T-helper 1 cell treated with Interleukin-12 subunit alpha and Interleukin-12 subunit beta and Interleukin-4 antibody, amounts not matched to agents 30 ng/mL and 1 ng/mL, for 36 hours (primary cell): ENCODE data around the gene MYRIP. TPM values are rescaled to one million over a fixed set of nuclear protein-coding genes. Genes with fewer than 3 reads are reported as not detected.
"Not testable (repeated sequence)": the region's sequence is repeated elsewhere in the genome, so short reads cannot be mapped to it uniquely, and the experiment has no call there.

Source experiments
- intact Hi-C: fragments of 100-400 bp; cut with micrococcal nuclease; formaldehyde crosslinking; loops from one replicate; pipeline ENCODE4 v1.15.1; 2024
- total RNA-seq: library from RNA; stranded (reverse); gene quantifications from 2 replicates; pipeline ENCODE4 v1.2.3, GENCODE V29; 2022

The MYRIP gene
- not detected in 2 replicates for total RNA-seq

DNA sequence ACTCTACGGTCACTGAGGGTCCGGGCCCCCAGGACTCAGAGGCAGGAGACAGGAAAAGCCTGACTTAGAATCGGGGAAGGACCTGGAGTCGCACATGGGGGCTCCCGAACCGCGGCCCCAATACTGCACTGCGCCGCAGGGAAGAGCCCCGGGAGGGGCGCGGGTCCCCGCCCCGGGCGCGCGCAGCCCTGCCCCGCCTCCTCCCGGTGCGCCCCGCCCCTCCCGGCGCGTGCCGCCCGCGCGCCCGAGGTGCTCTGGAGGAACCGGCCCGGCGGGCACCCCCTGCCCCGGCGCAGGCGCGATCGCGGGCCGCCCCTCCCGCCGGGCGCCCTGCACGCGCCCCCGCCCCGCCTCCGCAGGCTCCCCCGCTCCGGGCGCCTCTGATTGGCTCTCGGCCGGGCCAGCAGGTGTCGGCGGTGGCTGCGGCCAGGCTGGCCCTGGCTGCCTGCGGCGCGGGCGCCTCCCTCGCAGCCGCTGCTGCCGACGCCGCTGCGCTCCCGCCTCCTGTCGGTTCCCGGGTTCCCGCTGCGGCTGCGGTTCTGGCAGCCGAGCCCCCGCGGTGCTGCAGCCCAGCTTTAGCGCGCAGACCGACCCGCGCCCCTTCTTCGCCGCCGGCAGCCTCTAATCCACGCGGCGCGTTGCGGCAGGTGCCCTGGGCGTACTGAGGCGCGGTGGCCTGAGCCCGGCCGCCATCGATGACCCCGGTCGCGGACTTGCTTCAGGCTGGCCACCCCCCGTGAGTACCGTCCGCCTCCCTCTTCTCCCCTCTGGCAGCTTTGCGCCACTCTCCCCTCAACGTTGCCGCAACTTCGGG is at the start of gene MYRIP:
TSS of gene MYRIP (plus strand) at position 429 of the 814 bp plus-strand sequence. CDS start 91,208 bp downstream, outside the sequence.
- intact Hi-C loops = no loop called here

DNA sequence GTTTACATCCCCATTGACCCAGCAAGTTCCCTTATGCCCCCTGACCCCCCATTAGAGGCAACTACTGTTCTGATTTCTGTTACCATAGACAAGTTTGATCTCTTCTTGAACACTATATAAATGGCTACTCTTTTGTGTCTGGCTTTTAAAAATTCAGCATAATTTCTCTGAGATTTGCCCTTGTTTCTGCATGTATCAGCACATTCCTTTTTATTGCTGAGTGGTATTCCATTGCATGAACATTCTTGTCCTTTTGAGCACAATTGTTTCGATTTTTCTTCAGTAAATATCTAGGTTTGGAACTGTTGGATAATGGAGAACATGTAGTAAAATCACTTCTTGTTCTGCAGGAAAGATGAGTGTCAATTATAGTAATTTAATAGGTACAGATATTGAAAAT is 49.1 kb upstream of the MYRIP start:
- intact Hi-C loops = no loop called here

DNA sequence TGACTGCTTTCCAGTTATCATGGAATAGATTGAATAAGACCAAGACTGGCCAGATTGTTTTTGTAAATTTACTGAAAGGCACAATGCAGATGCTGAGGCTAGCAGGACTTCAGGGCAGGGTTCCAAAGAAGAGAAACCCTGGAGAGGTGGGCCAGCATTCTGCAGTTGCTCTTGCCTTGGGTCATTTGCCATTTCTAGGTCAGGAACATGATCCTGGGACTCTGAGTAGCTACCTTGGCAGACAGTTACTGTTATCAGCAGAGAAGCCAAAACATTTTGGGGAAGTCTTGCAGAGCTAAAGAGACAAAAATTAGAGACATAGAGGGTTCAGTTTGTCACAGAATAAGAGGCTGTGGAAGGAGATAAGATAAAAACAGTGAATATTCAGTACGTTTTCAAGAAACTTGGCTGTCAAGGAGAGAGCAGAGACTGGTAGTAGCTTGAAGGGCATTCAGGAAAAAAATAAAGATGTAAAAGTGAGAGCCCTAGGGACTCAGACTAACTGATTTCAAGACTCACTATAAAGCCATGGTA is 46.8 kb upstream of the MYRIP start:
- intact Hi-C loops = no loop called here

DNA sequence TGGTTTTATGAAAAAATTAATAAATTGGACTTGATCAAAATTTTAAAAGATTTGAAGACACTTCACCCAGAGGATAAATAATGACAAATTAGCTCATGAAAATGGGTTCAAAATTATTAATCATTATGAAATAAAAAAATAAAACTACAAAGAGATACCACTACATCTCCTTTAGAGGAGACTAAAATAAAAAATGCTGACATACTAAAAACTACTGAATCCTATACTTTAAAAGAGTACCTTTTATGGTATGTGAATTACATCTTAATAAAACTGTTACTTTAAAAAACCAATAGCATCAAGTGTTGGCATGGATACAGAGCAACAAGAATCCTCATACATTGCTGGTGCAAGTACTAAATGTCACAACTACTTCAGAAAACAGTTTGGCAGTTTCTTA is 46.0 kb upstream of the MYRIP start:
- intact Hi-C loops = no loop called here

DNA sequence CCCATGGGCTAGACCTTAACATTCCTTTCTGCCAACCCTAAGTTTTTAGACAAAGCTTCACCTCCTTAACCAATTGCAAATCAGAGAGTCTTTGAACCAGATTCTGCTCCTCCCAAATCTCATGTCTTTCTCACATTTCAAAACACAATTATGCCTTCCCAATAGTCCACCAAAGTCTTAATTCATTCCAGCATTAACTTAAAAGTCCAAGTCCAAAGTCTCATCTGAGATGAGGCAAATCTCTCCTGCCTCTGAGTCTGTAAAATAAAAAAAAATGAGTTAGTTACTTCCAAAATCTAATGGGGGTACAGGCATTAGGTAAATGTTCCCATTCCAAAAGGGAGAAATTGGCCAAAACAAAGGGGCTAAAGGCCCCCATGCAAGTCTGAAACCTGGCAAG is 43.8 kb upstream of the MYRIP start:
- intact Hi-C loops = no loop called here

DNA sequence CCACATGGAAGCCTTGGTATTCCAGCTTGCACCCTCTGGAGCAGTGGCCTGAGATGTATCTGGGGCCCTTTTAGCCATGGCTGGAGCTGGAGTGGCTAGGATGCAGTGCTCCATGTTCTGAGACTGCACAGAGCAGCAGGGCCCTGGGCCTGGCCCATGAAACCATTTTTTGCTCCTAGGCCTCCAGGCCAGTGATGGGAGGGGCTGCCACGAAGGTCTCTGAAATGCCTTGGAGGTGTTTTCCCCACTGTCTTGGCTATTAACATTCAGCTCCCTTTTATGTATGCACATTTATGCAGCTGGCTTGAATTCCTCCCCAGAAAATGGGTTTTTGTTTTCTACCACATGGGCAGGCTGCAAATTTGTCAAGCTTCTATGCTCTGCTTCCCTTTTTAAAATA is 43.0 kb upstream of the MYRIP start:
- intact Hi-C loops = no loop called here

DNA sequence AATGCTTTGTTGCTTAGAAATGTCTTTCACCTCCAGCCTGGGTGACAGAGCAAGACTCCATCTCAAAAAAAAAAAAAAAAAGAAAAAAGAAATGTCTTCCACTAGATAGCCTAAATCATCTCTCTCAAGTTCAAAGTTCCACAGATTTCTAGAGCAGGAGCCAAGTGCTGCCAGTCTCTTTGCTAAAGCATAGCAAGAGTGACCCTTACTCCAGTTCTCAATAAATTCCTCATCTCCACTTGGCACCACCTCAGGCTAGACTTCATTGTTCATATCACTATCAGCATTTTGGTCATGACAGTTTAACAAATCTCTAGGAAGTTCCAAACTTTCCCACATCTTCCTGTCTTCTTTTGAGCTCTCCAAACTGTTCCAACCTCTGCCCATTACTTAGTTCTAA is 42.5 kb upstream of the MYRIP start:
- intact Hi-C loops = not testable (repeated sequence)

DNA sequence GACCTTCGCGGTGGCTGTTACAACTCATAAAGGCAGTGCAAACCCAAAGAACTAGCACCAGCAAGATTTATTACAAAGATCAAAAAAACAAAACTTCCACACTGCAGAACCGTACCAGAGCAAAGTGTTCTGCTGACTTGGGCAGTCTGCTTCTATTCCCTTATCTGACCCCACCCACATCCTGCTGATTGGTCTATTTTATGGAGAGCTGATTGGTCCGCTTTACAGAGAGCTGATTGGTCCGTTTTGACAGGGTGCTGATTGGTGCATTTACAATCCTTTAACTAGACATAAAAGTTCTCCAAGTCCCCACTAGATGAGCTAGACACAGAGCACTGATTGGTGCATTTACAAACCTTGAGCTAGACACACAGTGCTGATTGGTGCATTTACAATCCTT is 31.2 kb upstream of the MYRIP start:
- intact Hi-C loops = not testable (repeated sequence)

DNA sequence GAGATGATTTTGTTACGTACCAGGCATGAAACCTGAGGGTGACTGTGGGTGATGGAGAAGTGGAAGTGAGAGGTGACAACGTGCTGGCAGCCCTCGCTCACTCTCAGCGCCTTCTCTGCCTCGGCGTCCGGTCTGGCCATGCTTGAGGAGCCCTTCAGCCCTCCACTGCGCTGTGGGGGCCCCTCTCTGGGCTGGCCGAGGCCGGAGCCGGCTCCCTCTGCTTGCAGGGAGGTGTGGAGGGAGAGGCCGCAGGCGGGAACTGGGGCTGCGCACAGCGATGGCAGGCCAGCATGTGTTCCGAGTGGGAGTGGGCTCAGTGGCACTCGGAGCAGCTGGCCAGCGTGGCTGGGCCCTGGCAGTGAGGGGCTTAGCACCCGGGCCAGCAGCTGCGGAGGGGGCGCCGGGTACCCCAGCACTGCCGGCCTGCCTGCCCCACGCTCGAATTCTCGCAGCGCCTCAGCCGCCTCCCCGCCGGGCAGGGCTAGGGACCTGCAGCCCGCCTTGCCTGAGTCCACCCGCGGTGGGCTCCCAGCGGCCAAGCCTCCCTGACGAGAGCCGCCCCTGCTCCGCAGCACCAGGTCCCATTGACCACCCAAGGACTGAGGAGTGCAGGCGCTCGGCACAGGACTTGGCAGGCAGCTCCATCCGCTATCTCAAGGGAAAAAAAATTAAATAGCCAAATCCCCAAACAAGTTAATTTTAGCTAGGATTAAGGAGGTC is 29.7 kb upstream of the MYRIP start:
- intact Hi-C loops = no loop called here

DNA sequence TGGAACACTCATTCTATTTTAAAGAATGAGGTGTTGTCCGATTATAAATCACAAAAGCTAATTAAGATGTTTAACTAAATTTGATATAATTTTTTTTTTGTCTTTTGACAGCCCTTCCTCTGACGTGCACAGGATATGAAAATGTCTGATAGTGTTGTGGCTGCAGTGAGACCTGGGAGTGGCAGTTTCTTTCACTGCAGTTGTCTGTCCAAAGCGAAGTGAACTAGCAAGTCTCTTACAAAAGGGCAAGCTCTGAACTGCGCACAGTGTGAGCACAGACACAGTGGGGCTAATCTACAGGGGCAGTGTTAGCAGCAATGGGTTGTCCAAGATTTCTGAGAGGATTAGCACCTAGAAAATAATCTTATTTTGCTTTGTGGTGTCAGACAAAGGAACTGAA is 29.1 kb upstream of the MYRIP start:
- intact Hi-C loops = no loop called here

DNA sequence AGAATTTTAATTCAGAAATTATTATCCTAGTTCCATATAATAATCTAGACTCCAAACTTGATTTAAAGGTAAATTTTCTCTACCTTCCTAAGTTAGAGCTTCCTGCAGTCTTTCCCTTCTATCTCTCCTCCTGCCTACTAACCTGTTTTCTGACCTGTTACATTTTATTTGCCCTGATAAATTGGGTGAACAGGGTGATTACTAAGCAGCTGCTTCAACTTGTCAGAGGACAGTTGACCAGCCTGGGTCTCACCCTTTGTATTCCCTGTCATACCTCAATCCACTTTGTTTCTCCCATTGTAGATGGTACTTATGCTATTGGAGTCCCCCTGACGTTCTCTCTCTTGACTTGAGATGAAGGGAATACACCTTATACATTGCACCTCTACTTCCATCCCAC is 28.4 kb upstream of the MYRIP start:
- intact Hi-C loops = no loop called here

DNA sequence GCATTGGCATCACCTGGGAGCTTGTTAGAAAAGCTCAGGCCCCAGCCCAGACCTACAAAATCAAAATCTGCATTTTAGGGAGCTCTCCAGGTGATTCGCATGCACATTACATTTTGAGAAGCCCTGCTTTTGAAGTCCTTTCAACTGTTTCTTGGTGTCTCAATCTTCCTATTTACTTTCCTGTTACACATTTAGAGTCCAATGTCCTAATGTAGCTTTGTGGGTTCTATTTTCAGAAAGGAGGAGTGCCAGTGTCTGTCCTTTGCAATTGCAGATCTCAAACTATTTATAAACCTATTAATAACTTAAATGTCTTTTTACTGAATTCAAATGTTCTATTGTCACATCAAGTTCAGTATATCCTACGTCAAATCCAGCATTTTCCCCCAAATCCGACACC is 27.8 kb upstream of the MYRIP start:
- intact Hi-C loops = no loop called here

DNA sequence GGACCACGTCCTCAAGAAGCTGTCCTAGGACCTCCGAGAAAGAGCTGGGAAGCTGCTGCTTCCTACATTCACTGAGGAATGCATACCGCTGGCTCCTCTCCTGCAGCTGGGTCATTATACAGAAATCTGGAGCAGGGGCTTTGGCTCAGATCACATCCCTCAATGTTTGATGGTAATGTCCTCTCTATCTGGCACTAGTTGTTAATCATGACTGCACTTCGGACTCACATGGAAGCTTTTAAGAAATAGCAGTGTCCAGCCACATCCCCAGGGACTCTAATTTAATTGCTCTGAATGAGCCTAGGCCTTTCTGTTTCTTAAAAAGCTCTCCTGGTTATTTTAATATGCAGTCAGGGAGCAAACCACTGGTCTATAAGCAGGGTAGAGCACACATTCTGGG is 25.7 kb upstream of the MYRIP start:
- intact Hi-C loops = no loop called here

DNA sequence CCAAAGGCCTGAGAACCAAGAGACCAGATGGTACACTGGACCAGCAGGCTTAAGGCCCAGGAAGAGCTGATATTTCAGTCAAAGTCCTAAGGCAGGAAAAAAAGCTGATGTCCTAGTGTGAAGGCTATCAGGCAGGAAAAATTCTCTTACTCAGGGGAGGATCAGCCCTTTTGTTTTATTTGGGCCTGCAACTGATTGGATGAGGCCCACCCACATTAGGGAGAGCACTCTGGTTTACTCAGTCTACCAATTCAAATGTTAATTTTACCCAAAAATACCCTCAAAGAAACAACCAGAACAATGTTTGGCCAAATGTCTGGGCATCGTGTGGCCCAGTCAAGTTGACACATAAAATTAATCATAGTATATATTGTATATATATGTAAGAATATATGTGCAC is 24.5 kb upstream of the MYRIP start:
- intact Hi-C loops = no loop called here

DNA sequence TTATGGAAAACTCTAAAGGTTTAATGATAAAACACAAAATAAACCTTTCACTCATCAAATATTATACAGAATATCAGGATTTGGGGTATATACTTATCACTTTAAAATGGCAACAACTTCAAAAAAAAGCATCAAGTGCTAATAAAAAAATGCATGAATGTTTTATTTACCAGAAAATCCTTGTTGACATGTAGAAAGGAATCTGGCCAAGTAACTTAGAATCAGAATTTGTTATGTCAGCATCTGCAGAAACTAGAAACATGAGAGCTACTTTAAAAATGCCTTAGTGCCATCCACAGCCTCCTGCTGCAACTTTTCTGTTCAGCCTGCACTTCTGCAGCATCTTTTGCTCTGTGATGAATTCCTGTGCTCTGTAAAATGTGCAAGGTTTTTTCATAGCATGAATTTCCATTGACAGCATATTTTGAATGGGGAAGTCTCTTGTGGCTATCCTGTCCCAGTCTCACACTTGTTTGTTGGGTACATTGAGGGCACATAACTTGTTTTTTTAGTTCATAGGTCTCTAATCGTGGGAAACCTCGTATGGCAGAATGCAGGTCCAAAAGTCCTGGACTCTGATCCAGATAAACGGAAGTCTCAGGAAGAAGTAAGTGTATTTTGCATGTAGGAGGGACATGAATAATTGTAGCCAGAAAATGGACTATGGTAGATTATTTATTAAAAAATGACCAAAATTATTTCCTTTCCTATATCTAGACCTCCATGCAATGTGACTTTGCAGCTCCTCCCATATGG is 21.1 kb upstream of the MYRIP start:
- intact Hi-C loops = no loop called here

DNA sequence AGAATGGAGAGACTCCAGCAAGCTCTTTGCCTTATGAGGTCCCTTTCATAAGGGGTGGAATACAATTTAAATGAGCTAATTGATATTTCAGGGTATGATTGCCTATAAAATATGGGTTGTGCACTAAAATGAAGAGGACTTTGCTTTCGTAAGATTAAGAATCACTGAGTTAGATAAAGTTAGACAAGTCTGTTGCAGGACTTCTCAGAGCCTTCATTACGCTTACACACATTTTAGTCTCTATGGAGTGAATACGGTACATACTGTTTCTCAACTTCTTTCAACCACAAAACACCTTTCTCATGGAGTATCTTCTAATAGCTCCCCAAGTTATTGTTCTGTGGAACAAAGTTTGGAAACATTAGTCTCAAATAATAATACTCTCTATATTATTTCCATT is 17.8 kb upstream of the MYRIP start:
- intact Hi-C loops = no loop called here

DNA sequence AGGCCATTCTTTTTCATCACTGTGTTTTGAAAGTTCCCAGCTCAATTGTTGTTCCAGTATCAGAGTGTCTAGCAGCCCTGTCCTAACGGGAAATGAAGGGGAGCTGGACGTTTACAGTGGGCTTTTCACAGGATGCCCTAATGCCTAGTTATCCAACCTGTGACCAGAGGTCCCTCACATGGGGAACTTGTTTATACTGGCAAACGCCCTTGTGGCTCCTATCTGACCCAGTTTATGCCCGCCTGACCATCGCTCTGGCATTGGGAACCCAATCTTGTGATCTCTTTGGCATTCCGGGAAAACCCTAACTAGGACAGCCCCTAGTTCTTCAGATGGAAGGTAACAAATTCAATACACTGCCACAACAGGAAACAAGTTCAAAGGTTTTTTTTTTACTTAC is 14.5 kb upstream of the MYRIP start:
- intact Hi-C loops = no loop called here

DNA sequence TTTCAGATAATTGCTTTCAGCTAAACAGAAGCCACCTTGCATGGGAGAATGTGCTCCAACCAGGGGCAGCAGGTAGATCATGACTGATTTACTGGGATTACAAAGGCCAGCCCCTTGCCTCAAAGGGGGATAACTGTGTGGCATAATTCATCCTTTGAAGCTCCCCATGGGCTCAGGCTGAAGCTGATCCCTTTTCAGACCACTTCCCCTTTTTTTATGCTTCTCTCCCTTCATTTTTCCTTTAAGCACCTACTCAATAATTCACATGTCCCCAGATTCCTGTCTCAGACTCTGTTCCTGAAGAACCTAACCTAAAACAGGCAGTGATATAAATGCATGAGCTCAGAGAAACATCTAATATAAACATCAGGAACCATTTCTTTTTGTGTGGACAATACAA is 8.2 kb upstream of the MYRIP start:
- intact Hi-C loops = no loop called here

DNA sequence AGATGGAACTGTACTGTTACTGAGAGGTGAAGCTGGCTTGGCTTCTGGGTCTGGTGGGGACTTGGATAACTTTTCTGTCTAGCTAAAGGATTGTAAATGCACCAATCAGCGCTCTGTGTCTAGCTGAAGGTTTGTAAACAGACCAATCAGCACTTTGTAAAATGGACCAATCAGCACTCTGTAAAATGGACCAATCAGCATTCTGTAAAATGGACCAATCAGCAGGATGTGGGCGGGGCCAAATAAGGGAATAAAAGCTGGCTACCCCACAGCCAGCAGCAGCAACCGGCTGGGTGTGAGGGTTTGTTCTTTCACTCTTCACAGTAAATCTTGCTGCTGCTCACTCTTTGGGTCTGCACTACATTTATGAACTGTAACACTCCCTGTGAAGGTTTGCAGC is 6.9 kb upstream of the MYRIP start:
- intact Hi-C loops = not testable (repeated sequence)

DNA sequence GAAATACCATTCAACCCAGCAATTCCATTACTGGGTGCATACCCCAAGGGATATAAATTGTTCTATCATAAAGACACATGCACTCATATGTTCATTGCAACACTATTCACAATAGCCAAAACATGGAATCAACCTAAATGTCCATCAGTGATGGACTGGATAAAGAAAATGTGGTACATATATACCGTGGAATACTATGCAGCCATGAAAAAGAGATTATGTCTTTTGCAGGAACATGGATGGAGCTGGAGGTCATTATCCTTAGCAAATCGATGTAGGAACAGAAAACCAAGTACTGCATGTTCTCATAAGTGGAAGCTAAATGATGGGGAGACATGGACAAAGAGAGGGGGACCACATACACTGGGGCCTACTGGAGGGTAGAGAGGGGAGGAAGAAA is 5.5 kb upstream of the MYRIP start:
- intact Hi-C loops = no loop called here

DNA sequence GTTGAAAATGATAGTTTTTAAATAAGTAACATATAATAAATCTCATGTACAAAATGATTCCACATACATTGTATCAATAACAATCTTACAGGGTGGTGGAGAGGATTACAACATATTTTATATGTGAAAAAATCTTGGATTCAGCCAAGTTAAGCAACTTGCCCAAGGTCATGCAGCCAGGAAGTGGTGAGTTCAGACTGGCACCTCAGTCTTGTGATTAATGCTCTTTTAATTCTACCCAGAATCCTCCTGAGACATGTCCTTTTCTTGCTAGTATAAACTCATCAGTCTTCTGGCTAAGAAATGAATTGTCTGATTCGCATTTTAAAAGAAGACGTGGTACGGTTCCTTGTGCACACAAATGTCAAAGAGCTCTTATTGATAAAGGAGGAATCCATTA is 4.5 kb upstream of the MYRIP start:
- intact Hi-C loops = no loop called here

DNA sequence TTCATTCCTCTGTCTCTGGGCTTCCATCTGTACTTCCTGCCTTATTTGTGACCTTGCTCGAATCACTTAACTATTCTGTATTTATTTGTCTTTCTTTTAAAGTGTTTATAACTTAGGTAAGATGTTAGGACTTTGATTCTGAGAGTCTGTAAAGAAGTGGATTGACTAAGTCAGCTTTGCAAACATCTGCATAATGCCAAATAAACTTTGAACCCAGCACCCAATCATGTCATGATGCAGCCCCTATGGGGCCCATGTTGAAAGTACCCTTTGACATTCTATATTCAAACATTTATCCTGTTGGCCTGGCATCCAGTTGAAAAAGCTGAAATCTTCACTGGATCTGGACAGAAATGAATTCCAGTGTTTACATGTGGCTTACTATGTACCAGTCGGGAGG is 3.8 kb upstream of the MYRIP start:
- intact Hi-C loops = no loop called here
